Mesothelial cell of epicardium (in vitro differentiated cells): ENCODE measurements around the gene KRTAP12-4. TPM values are rescaled to one million over a fixed set of nuclear protein-coding genes. Genes with fewer than 3 reads are reported as not detected.

ENCODE experiments used
- DNase-seq, 2 experiments: peaks; one replicate each; pipeline ENCODE4 v3.0.0; 2021; ENCODE audit warnings: low spot score in 2 of 2; ENCODE audit not compliant: unreplicated experiment in 2 of 2
- H3K27ac Mint-ChIP-seq: 2 replicates; pipeline ENCODE4 v1.8.0; 2021; ENCODE audit warnings: mixed read lengths
- H3K27me3 Mint-ChIP-seq: 2 replicates; pipeline ENCODE4 v1.8.0; 2021; ENCODE audit warnings: low read depth, mixed read lengths
- H3K36me3 Mint-ChIP-seq: 2 replicates; pipeline ENCODE4 v1.8.0; 2021; ENCODE audit warnings: mixed read lengths
- H3K4me1 Mint-ChIP-seq: 2 replicates; pipeline ENCODE4 v1.8.0; 2021; ENCODE audit warnings: mixed read lengths
- H3K4me3 Mint-ChIP-seq: 2 replicates; pipeline ENCODE4 v1.8.0; 2021; ENCODE audit warnings: mild to moderate bottlenecking, moderate library complexity, mixed read lengths
- H3K9me3 Mint-ChIP-seq: 2 replicates; pipeline ENCODE4 v1.8.0; 2021; ENCODE audit warnings: mixed read lengths
- CTCF ChIP-seq: fragments of 200-600 bp; sonication (generic); IDR thresholded peaks from one replicate; pipeline ENCODE4 v1.5.0; 2021; ENCODE audit warnings: antibody characterized with exemption; ENCODE audit not compliant: unreplicated experiment
- total RNA-seq: library from RNA; stranded (reverse); gene quantifications from 3 replicates; pipeline ENCODE4 v1.2.1, GENCODE V29; 2021

Gene KRTAP12-4
- total RNA-seq, 1 donor from 2014 or later: not detected

- Mint-ChIP-seq H3K4me3 (no peak overlapping the region), H3K36me3 (no peaks in the 10 kb centered on the region), H3K9me3 (peaks cover 39% of the 10 kb centered on the region), H3K4me1 (no peaks in the 10 kb centered on the region), H3K27ac (no peak overlapping the region), H3K27me3 (peaks cover 20% of the 10 kb centered on the region)
- DNase-seq: no peak
- no peak for TF ChIP-seq CTCF
These were observed 48.0 kb downstream of the KRTAP12-4 start for GRCh38 chr21:44606495-44606894.

Other genes starting within 250 kb of the KRTAP12-4 start
- gene LRRC3, start 199.1 kb downstream of the KRTAP12-4 start, total RNA-seq: 10.9 to 11.9 TPM (median 11.8 TPM) in 3 replicates
- not detected in 3 replicates for gene KRTAP10-1, start 114.5 kb downstream of the KRTAP12-4 start, total RNA-seq
- not detected in 3 replicates for gene KRTAP10-2, start 103.2 kb downstream of the KRTAP12-4 start, total RNA-seq
- gene KRTAP10-3, start 95.9 kb downstream of the KRTAP12-4 start, total RNA-seq: not detected in 3 replicates
- not detected in 3 replicates for gene KRTAP10-4, start 80.9 kb downstream of the KRTAP12-4 start, total RNA-seq
- gene KRTAP10-5, start 74.1 kb downstream of the KRTAP12-4 start, total RNA-seq: not detected in 3 replicates
- not detected in 3 replicates for gene KRTAP10-6, start 62.2 kb downstream of the KRTAP12-4 start, total RNA-seq
- gene KRTAP10-7, start 54.1 kb downstream of the KRTAP12-4 start, total RNA-seq: not detected in 3 replicates
- gene KRTAP10-8, start 42.6 kb downstream of the KRTAP12-4 start, total RNA-seq: not detected in 3 replicates
- not detected in 3 replicates for gene KRTAP10-9, start 27.6 kb downstream of the KRTAP12-4 start, total RNA-seq
- gene KRTAP10-10, start 17.3 kb downstream of the KRTAP12-4 start, total RNA-seq: not detected in 3 replicates
- gene KRTAP10-11, start 8.2 kb downstream of the KRTAP12-4 start, total RNA-seq: not detected in 3 replicates
- gene KRTAP12-3, start 3.3 kb upstream of the KRTAP12-4 start, total RNA-seq: not detected in 3 replicates
- not detected in 3 replicates for gene KRTAP12-2, start 12.3 kb upstream of the KRTAP12-4 start, total RNA-seq
- gene KRTAP12-1, start 27.5 kb upstream of the KRTAP12-4 start, total RNA-seq: not detected in 3 replicates
- not detected in 3 replicates for gene KRTAP10-12, start 42.5 kb upstream of the KRTAP12-4 start, total RNA-seq
- 0.09 to 0.11 TPM (median 0.11 TPM) in 3 replicates for gene TSPEAR, start 56.9 kb upstream of the KRTAP12-4 start, total RNA-seq
- gene UBE2G2, start 147.2 kb upstream of the KRTAP12-4 start, total RNA-seq: 95.4 to 102 TPM (median 97.2 TPM) in 3 replicates
- gene SUMO3, start 163.4 kb upstream of the KRTAP12-4 start, total RNA-seq: 82.2 to 84.5 TPM (median 83.9 TPM) in 3 replicates
- 200 to 205 TPM (median 204 TPM) in 3 replicates for gene PTTG1IP, start 219.0 kb upstream of the KRTAP12-4 start, total RNA-seq